Ovary (tissue), 3 donors: ENCODE measurements around the gene HOMER2.

ENCODE experiments used
- EP300 ChIP-seq: sonication (generic); formaldehyde crosslinking; IDR thresholded peaks from one replicate; pipeline ENCODE4 v1.6.1; 2017; ENCODE audit warnings: antibody characterized with exemption
- TF ChIP-seq, protein P1 (sequence below), 3 donors: fragments of 450-650 bp in 2 of 3; fragments of 200-600 bp in 1 of 3; IDR thresholded peaks; one replicate each; pipeline versions ENCODE4 v1.5.1 to v1.8.0; 2016 to 2022; ENCODE audit warnings: antibody characterized with exemption in 3 of 3, mild to moderate bottlenecking in 1 of 3
- donor health status: DM: no; HTN: no; CAD: no.

DNA sequence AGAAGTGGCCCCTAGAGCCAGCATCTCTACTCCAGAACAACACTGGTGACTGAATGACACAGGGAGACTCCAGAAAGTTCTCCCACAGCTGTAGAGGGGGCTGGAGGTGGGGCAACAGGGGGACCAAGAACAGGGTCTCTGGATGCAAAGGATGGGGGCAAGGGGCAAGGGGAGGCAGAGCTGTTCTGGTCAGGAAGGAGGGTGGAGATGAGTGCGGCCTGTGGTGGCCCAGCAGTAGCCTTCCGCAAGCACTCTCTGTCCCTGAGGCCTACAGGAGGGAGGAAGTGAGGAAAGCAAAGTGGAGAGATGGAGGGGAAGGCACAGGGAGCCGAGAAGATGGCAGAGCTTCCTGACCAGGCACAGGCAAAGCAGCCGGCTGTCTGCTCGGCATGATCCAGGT is 56.5 kb downstream of the HOMER2 start:
- TF ChIP-seq, protein P1, sequence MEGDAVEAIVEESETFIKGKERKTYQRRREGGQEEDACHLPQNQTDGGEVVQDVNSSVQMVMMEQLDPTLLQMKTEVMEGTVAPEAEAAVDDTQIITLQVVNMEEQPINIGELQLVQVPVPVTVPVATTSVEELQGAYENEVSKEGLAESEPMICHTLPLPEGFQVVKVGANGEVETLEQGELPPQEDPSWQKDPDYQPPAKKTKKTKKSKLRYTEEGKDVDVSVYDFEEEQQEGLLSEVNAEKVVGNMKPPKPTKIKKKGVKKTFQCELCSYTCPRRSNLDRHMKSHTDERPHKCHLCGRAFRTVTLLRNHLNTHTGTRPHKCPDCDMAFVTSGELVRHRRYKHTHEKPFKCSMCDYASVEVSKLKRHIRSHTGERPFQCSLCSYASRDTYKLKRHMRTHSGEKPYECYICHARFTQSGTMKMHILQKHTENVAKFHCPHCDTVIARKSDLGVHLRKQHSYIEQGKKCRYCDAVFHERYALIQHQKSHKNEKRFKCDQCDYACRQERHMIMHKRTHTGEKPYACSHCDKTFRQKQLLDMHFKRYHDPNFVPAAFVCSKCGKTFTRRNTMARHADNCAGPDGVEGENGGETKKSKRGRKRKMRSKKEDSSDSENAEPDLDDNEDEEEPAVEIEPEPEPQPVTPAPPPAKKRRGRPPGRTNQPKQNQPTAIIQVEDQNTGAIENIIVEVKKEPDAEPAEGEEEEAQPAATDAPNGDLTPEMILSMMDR (IDR thresholded peaks at IDR 0.05): no peak
- no peak for TF ChIP-seq EP300
